Body of pancreas (tissue), 4 donors: ENCODE results near the gene HBB. TPM values are rescaled to one million over a fixed set of nuclear protein-coding genes. Genes with fewer than 3 reads are reported as not detected.
"Not testable (repeated sequence)": the region's sequence is repeated elsewhere in the genome, so short reads cannot be mapped to it uniquely, and the experiment has no call there.

Source experiments
- ATAC-seq: fragments of 150-250 bp; one replicate; pipeline ENCODE4 v1.9.1; 2016
- DNase-seq, 4 donors: peaks; one replicate each; pipeline ENCODE4 v3.0.0-alpha.2; 2019
- H3K27ac ChIP-seq, 4 donors: fragments of 200-600 bp; sonication (generic); 1 replicate in 3 of 4; 2 replicates in 1 of 4; pipeline versions ENCODE4 v1.5.1 to v1.6.1; 2016 to 2019; ENCODE audit warnings: mild to moderate bottlenecking in 1 of 4, mixed read lengths in 1 of 4, moderate library complexity in 1 of 4
- H3K27me3 ChIP-seq, 2 donors: fragments of 200-600 bp; sonication (generic); one replicate each; pipeline ENCODE4 v1.6.0; 2016; ENCODE audit warnings: mild to moderate bottlenecking in 1 of 2
- H3K36me3 ChIP-seq, 2 donors: fragments of 200-600 bp; sonication (generic); replicated peaks in 1 of 2; 2 replicates each; pipeline ENCODE4 v1.5.1; 2016; ENCODE audit warnings: low read depth in 2 of 2; ENCODE audit not compliant: insufficient read depth in 1 of 2
- H3K4me1 ChIP-seq: fragments of 200-600 bp; sonication (generic); one replicate; pipeline ENCODE4 v1.6.0; 2016
- H3K4me3 ChIP-seq, 2 donors: fragments of 200-600 bp; sonication (generic); 1 replicate in 1 of 2; 2 replicates in 1 of 2; pipeline ENCODE4 v1.5.1; 2016 to 2019
- H3K9me3 ChIP-seq, 3 donors: fragments of 200-600 bp; sonication (generic); 1 replicate in 2 of 3; 2 replicates in 1 of 3; pipeline ENCODE4 v1.5.1; 2016
- CTCF ChIP-seq, 7 experiments: fragments of 450-650 bp in 4 of 7; fragments of 200-600 bp in 3 of 7; sonication (generic) in 3 of 7; IDR thresholded peaks; one replicate each; pipeline ENCODE4 v1.5.1; 2016 to 2019; ENCODE audit warnings: antibody characterized with exemption in 7 of 7
- POLR2A ChIP-seq, 3 donors: fragments of 450-650 bp; IDR thresholded peaks; one replicate each; pipeline ENCODE4 v1.6.1; 2016; ENCODE audit warnings: antibody characterized with exemption in 3 of 3, mild to moderate bottlenecking in 2 of 3
- WGBS, 2 donors: methylation state at CpG; one replicate each; pipeline ENCODE4 v1.1.5; 2017; 5-methylcytosine and 5-hydroxymethylcytosine counted together
- intact Hi-C: fragments of 100-400 bp; cut with DNase I; formaldehyde crosslinking; loops from one replicate; pipeline ENCODE4 v1.15.1; 2023
- total RNA-seq, 2 donors: library from RNA; depleted of rRNA; stranded (reverse); fragments of >200 nt; gene quantifications; one replicate each; pipeline ENCODE4 v1.1.0, GENCODE V29; 2016

Gene HBB
- total RNA-seq, 2 donors from 2014 or later = 13.0 TPM; not detected in 1

GRCh38 chr11:5257296-5257695, 30.4 kb upstream of the HBB start:
- intact Hi-C loops = no loop called here
- H3K27me3 ChIP-seq = no peaks in the 10 kb centered on the region
- DNase-seq = no peak
- H3K27ac ChIP-seq = no peak overlapping the region
- no peaks in the 10 kb centered on the region for H3K4me1 ChIP-seq
- TF ChIP-seq CTCF (IDR thresholded peaks at IDR 0.05) = no peak
- no peak for TF ChIP-seq POLR2A (IDR thresholded peaks at IDR 0.05)
- WGBS, 2 donors = 13 to 17% methylated on average over 2 of the region's 2 CpGs
- H3K4me3 ChIP-seq = no peak overlapping the region
- H3K36me3 ChIP-seq = no peaks in the 10 kb centered on the region
- ATAC-seq = no peak
- no peaks in the 10 kb centered on the region for H3K9me3 ChIP-seq

- DNase-seq, H3K4me1 ChIP-seq, H3K9me3 ChIP-seq, H3K4me3 ChIP-seq, H3K36me3 ChIP-seq, H3K27ac ChIP-seq, H3K27me3 ChIP-seq, ATAC-seq, intact Hi-C loops: not testable (repeated sequence)
- 59 to 77% methylated on average over 4 of the region's 9 CpGs for WGBS, 2 donors
Observed at GRCh38 chr11:5254646-5255413, 28.0 kb upstream of the HBB start, which contains the start of gene HBG2. Gene HBG2, minus strand, starts transcription at chr11:5254781. Its CDS starts 53 bp downstream, at chr11:5254728.

GRCh38 chr11:5254023-5254422, 27.2 kb upstream of the HBB start:
- 51 to 61% methylated on average over 2 of the region's 2 CpGs for WGBS, 2 donors
- H3K9me3 ChIP-seq, H3K27me3 ChIP-seq, H3K27ac ChIP-seq, DNase-seq, ATAC-seq, H3K4me1 ChIP-seq, H3K4me3 ChIP-seq, H3K36me3 ChIP-seq, intact Hi-C loops: not testable (repeated sequence)

GRCh38 chr11:5253440-5253839, 26.6 kb upstream of the HBB start:
- H3K36me3 ChIP-seq, H3K9me3 ChIP-seq, H3K27ac ChIP-seq, ATAC-seq, H3K27me3 ChIP-seq, DNase-seq, H3K4me1 ChIP-seq, intact Hi-C loops, H3K4me3 ChIP-seq: not testable (repeated sequence)
- WGBS, 2 donors = 78 to 80% methylated on average over 5 of the region's 5 CpGs

- ATAC-seq = no peak
- Histone ChIP-seq H3K4me3 (no peak overlapping the region), H3K27me3 (no peaks in the 10 kb centered on the region), H3K27ac (no peak overlapping the region), H3K36me3 (no peaks in the 10 kb centered on the region), H3K9me3 (no peaks in the 10 kb centered on the region), H3K4me1 (no peaks in the 10 kb centered on the region)
- intact Hi-C loops = no loop called here
- no peak for DNase-seq
- 34 to 47% methylated on average over 1 of the region's 1 CpG for WGBS, 2 donors
- TF ChIP-seq CTCF (IDR thresholded peaks at IDR 0.05) (no peak), POLR2A (IDR thresholded peaks at IDR 0.05) (no peak)
Observed at GRCh38 chr11:5252919-5253265, 26.0 kb upstream of the HBB start.

GRCh38 chr11:5252192-5252918, 25.5 kb upstream of the HBB start:
- no peaks in the 10 kb centered on the region for H3K36me3 ChIP-seq
- TF ChIP-seq POLR2A (IDR thresholded peaks at IDR 0.05) (no peak), CTCF (IDR thresholded peaks at IDR 0.05) (no peak)
- no peaks in the 10 kb centered on the region for H3K9me3 ChIP-seq
- no peak overlapping the region for H3K27ac ChIP-seq
- no peak for DNase-seq
- no peak for ATAC-seq
- H3K4me1 ChIP-seq = no peaks in the 10 kb centered on the region
- H3K27me3 ChIP-seq = no peaks in the 10 kb centered on the region
- no peak overlapping the region for H3K4me3 ChIP-seq
- intact Hi-C loops = no loop called here
- 64% methylated on average over 9 of the region's 9 CpGs for WGBS, 2 donors
